GM12873 (cell line): ENCODE results near the gene UNC5A.

Experiments used
- TF ChIP-seq, protein P1 (sequence below): IDR thresholded peaks from 2 replicates; pipeline ENCODE4 v1.5.1; 2012; ENCODE audit warnings: low read depth, mild to moderate bottlenecking, moderate library complexity, low read length, control low read depth; ENCODE audit not compliant: insufficient read depth; ENCODE audit errors: missing control alignments

Gene UNC5A

GRCh38 chr5:176902102-176902814, 91.9 kb downstream of the UNC5A start:
- TF ChIP-seq, protein P1, sequence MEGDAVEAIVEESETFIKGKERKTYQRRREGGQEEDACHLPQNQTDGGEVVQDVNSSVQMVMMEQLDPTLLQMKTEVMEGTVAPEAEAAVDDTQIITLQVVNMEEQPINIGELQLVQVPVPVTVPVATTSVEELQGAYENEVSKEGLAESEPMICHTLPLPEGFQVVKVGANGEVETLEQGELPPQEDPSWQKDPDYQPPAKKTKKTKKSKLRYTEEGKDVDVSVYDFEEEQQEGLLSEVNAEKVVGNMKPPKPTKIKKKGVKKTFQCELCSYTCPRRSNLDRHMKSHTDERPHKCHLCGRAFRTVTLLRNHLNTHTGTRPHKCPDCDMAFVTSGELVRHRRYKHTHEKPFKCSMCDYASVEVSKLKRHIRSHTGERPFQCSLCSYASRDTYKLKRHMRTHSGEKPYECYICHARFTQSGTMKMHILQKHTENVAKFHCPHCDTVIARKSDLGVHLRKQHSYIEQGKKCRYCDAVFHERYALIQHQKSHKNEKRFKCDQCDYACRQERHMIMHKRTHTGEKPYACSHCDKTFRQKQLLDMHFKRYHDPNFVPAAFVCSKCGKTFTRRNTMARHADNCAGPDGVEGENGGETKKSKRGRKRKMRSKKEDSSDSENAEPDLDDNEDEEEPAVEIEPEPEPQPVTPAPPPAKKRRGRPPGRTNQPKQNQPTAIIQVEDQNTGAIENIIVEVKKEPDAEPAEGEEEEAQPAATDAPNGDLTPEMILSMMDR = no peak

DNA sequence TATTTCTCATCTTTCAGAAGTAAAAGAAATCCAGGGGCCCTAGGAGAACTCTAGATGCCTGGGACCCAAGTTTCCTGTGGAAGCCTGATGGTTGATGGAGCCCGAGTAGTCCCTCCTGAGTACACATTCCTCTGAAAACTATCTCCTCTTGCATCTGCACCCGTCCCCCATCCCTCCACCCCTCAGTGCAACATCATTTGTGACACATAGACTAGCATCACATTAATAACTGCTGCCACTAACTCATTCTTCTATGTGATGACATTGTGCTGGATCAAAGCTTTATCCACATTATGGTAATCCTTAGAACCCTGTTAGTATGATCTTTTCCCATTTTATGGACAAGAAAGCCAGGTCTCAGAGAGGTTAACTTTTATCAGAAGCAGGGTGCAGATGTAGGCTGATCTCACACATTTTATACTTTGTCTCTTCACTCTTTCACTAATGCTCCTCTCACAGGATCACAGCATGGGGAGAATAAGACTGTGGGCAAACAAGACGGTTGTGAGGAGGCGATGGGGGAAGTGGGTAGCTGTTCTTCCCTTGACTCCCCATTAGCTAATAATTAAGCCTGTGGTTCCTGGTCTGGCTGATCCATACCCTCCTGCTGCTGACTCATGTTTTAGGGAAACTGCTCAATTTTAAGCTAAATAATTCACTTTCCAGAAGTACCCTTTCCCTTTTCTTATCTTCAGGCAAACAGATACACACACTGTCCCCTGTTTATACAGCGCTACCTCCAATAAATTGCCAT, 92.7 kb downstream of the UNC5A start:
- TF ChIP-seq, protein P1 = no peak

DNA sequence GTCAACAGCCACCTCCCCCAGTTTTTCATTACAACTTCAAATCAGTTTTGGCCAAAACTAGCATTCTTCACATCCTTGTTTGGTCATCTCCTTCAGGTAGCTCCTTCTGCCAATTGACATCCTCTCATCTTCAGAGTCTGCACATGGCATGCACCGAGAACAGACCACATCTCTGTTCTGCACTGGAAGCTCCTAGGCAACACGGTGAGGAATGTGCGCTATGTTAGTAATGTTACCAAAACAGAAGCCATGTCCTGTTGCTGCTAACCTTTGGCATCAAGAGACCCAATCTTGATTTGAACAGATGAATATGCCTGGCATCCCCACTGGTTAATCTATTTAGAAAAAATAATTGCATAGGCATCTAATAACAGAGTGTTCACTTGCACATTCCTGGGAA, 93.9 kb downstream of the UNC5A start:
- TF ChIP-seq, protein P1 = no peak

GRCh38 chr5:176906126-176906525, 95.8 kb downstream of the UNC5A start:
- TF ChIP-seq, protein P1 = no peak

- TF ChIP-seq, protein P1 = no peak
Measured at GRCh38 chr5:176906796-176907195, 96.4 kb downstream of the UNC5A start.

GRCh38 chr5:176908675-176909368, 98.5 kb downstream of the UNC5A start:
- TF ChIP-seq, protein P1 = no peak

DNA sequence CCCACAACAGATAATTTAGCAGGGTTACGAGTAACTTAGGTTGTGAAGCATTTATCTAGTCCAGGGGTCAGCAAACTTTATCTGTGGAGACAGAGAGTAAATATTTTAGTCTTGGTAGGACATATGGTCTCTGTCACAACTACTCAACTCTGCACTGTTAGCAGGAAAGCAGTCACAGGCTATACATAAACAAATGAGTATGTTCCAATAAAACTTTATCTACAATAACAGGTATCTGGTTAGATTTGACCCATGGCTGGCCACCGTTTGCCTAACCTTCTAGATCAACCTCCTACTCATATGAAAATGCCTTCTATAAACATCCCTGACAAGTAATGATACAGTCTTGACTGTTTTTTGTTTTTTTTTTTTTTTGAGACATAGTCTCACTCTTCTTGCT, 101.8 kb downstream of the UNC5A start:
- TF ChIP-seq, protein P1 = no peak
